ENCODE measurements around the gene KRTAP25-1. TPM values are rescaled to one million over a fixed set of nuclear protein-coding genes. Genes with fewer than 3 reads are reported as not detected.

Gene KRTAP25-1
- total RNA-seq, 4 donors from 2014 or later, result not detected

GRCh38 chr21:30271156-30271555 lies 18.2 kb downstream of the KRTAP25-1 start:
- Histone ChIP-seq H3K27ac (no peak overlapping the region), H3K9me3 (no peaks in the 10 kb centered on the region), H3K36me3 (no peaks in the 10 kb centered on the region), H3K4me1 (no peaks in the 10 kb centered on the region), H3K27me3 (no peaks in the 10 kb centered on the region), H3K4me3 (replicated peaks in 1 of 3) (no peak overlapping the region)
- DNase-seq, result no peak
- 71 to 78% methylated on average over 5 of the region's 5 CpGs for whole genome bisulfite sequencing, 2 donors
- intact Hi-C loops (cut with DNase I), result no loop called here
- TF ChIP-seq CTCF (IDR thresholded peaks at IDR 0.05), result no peak
- TF ChIP-seq POLR2A (IDR thresholded peaks at IDR 0.05), result no peak

GRCh38 chr21:30269803-30270530 lies 19.3 kb downstream of the KRTAP25-1 start:
- no peak overlapping the region for H3K4me3 ChIP-seq (replicated peaks in 1 of 3)
- TF ChIP-seq CTCF (IDR thresholded peaks at IDR 0.05) (no peak), POLR2A (IDR thresholded peaks at IDR 0.05) (no peak)
- H3K9me3 ChIP-seq, result no peaks in the 10 kb centered on the region
- 85 to 87% methylated on average over 3 of the region's 3 CpGs for WGBS, 2 donors
- DNase-seq, result no peak
- H3K4me1 ChIP-seq, result no peaks in the 10 kb centered on the region
- H3K27ac ChIP-seq, result no peak overlapping the region
- no peaks in the 10 kb centered on the region for H3K36me3 ChIP-seq
- H3K27me3 ChIP-seq, result no peaks in the 10 kb centered on the region
- intact Hi-C loops (cut with DNase I), result loop anchor here (10.0 kb wide), 1 partner anchor 215 kb away; no protein-coding TSS in a partner anchor

- Histone ChIP-seq H3K27ac (no peak overlapping the region), H3K36me3 (no peaks in the 10 kb centered on the region), H3K4me1 (no peaks in the 10 kb centered on the region), H3K27me3 (no peaks in the 10 kb centered on the region), H3K9me3 (no peaks in the 10 kb centered on the region), H3K4me3 (replicated peaks in 1 of 3) (no peak overlapping the region)
- TF ChIP-seq POLR2A (IDR thresholded peaks at IDR 0.05) (no peak), CTCF (IDR thresholded peaks at IDR 0.05) (peak in 1 of 6 experiments; percentile 23)
- 67 to 73% methylated on average over 5 of the region's 5 CpGs for WGBS, 2 donors
- intact Hi-C loops (cut with DNase I), result loop anchor here (10.0 kb wide), 1 partner anchor 214 kb away; no protein-coding TSS in a partner anchor
- no peak for DNase-seq
Observed at GRCh38 chr21:30268608-30269197, 20.6 kb downstream of the KRTAP25-1 start.

GRCh38 chr21:30257773-30258172 lies 31.5 kb downstream of the KRTAP25-1 start:
- H3K4me1 ChIP-seq, result no peaks in the 10 kb centered on the region
- intact Hi-C loops (cut with DNase I), result no loop called here
- peak in 1 of 2 donors; percentile 27 for DNase-seq
- no peak overlapping the region for H3K4me3 ChIP-seq (replicated peaks in 1 of 3)
- 76 to 85% methylated on average over 4 of the region's 4 CpGs for WGBS, 2 donors
- H3K27ac ChIP-seq, result no peak overlapping the region
- H3K36me3 ChIP-seq, result no peaks in the 10 kb centered on the region
- TF ChIP-seq POLR2A (IDR thresholded peaks at IDR 0.05) (no peak), CTCF (IDR thresholded peaks at IDR 0.05) (peak in 3 of 6 experiments; percentile 30 to 39 (median 31))
- no peaks in the 10 kb centered on the region for H3K9me3 ChIP-seq
- no peaks in the 10 kb centered on the region for H3K27me3 ChIP-seq

- WGBS, 2 donors, result 87 to 99% methylated on average over 4 of the region's 4 CpGs
- H3K36me3 ChIP-seq, result no peaks in the 10 kb centered on the region
- TF ChIP-seq POLR2A (IDR thresholded peaks at IDR 0.05) (no peak), CTCF (IDR thresholded peaks at IDR 0.05) (no peak)
- no peak overlapping the region for H3K27ac ChIP-seq
- DNase-seq, result no peak
- intact Hi-C loops (cut with DNase I), result no loop called here
- no peak overlapping the region for H3K4me3 ChIP-seq (replicated peaks in 1 of 3)
- no peaks in the 10 kb centered on the region for H3K27me3 ChIP-seq
- H3K9me3 ChIP-seq, result no peaks in the 10 kb centered on the region
- no peaks in the 10 kb centered on the region for H3K4me1 ChIP-seq
Observed at GRCh38 chr21:30256100-30256499, 33.2 kb downstream of the KRTAP25-1 start.
